Measurements from ENCODE around the gene IL22RA1.
A peak's percentile ranks its signal among the peaks of the same experiment; 100 is the strongest.

IL22RA1 gene

GRCh38 chr1:24095140-24095859 lies 47.6 kb downstream of the IL22RA1 start:
- DNase-seq: no peak

DNA sequence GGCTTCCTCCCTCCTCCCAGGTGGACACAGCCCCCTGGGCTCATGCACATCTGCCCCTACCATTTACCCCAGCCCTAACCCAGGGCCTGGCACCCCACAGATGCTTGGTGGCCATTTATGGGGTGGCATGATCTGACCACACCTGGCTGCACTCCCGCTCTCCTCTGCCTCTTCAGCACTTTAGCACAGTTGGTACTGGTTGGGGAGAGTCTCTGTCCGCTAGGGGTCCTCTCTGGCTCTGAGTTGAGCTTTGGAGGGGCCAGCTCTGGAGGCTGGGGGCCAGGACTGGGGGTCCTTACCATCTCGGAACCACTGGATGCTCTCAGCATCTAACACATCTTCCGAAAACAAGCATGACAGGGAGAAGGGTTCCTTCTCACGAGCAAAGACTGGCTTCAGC lies 48.4 kb downstream of the IL22RA1 start:
- no peak for DNase-seq

GRCh38 chr1:24093732-24094131 lies 49.2 kb downstream of the IL22RA1 start:
- no peak for DNase-seq

DNA sequence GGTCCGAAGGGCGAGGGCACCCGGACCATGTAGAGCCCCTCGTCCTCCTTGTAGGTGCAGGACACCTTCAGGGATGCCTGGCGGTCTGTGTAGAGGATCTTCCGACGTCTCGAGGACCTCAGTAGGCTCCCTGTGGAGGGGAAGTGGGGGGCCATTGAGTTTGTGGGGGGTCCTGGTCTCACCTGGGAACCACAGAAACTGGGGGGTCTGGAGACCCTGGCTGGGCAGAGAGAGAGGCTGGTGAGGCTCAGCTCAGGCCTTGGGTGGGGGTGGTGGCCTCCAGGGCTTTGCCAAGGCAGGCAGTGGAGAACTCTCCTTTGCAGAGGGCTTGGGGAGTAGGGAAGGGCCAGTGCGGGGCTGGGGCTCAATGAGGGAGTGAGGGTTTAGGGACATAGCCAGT lies 50.0 kb downstream of the IL22RA1 start:
- no peak for DNase-seq

DNA sequence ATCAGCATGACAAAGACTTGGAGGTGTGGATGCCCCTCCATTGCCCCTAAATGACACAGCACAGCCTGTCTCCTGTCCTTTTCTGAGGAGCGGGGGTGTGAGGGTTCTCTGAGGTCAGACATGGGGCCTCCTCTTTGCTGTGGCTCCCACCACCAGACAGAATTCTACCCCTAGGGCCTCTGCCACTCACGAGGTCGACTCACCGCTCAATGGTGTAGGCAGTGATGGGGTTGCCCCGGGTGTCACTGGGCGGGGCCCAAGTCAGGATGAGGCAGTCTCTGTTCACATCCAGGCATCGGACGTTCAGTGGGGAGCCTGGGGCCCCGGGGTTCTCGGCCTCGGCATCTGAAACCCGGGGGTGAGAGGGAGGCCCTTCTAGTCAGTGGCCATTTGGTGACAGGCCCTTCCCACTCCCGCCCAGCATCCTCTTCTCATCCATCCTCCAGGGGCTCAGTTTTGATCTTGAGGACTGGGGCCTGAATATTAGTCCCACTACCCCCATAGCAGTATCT lies 50.9 kb downstream of the IL22RA1 start:
- no peak for DNase-seq

- no peak for DNase-seq
Measured at GRCh38 chr1:24090736-24091135, 52.2 kb downstream of the IL22RA1 start.

DNA sequence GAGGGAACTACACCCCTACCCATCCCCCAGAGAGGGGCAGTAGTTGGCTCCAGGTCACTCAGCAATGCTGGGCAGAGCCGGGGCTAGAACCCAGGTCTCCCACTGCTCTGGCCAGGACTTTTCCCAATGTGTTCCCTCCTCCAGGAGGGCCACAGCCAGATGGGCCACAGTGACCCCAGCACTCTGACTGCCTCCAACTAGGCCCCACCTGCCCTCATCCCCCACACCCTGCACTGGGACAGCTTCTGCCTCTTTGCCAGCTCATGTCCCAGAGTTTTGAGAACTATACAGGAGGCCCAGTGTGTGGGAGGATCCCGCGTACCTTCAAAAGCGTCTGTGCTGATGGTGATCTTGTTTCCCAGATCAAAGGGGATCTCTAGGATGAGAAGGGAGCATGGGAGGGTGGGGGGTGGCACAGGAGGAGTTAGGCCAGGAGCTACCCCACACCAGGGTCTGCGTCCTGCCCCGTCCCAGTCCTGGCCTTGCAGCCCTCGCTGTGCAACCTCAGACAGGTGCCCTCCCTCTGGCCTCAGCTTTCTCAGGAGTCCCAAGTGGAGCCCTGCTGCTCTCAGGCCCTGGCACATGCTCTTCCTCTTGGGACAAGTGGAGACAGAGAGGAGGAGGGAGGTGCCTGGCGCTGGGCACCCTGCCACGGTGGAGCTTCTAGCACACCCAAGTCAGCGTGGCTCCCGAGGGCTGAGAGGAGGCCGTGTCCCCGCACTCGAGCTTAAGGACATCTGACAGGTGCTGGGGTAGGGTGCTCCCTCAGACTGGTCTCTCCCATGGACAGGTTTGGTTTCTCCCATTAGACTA lies 53.0 kb downstream of the IL22RA1 start:
- DNase-seq: peak; percentile 44

DNA sequence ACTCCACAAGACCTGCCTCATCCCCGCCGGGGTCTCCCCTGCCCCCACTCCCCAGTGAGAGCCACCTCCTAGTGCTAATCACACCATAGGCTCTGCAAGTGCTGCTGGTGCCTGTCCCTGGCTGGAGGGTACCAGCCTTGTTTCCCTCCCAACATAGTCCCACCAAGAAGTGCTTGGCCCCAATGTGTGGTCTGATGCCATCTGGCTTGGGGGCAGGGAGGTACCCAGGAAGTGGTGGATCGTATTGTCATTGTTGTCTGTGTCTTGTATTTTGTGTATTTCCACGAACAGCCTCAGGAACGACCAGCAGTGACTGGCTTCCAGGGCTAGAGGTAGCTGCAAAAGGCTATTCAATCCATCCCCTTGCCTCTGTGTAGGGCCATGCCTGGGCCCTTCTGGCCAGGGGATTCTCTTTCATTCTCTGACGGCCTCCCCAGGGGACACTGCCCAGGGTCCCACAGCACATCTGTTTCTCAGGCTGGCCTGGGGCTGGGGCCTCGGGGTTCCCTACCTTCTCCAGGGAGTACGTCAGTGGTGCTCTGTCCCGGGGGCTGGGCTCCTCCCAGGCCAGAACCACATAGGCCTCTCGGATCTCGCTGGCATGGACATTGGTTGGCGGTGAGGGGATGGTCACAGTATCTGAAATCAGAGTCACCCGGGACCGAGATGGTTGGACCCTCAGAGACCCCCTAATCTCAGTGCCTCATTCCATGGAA lies 53.8 kb downstream of the IL22RA1 start:
- DNase-seq: no peak

DNA sequence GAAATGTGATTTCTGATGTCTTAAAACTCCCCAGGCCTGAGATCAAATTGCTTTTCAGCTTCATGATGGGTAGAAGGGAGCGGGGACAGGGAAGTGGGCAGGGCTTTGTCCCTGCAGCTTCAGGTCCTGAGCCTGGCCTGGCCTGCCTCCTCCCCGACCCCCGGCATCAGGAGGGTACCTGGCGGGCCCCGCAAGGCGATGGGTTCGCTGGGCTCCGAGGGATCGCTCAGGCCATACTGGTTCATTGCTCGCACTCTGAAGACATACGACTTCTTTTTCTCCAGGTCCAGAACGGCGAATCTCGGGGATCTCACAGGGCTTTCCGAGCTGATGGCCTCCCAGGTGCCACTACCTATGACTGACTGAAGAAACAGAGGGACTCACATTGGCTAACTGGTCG lies 56.5 kb downstream of the IL22RA1 start:
- DNase-seq: no peak

GRCh38 chr1:24085546-24085945 lies 57.4 kb downstream of the IL22RA1 start:
- DNase-seq: no peak

- DNase-seq: no peak
Measured at GRCh38 chr1:24085007-24085406, 57.9 kb downstream of the IL22RA1 start.

GRCh38 chr1:24084050-24084449 lies 58.9 kb downstream of the IL22RA1 start:
- DNase-seq: no peak

- no peak for DNase-seq
Measured at GRCh38 chr1:24082372-24082771, 60.6 kb downstream of the IL22RA1 start.

GRCh38 chr1:24081190-24081589 lies 61.8 kb downstream of the IL22RA1 start:
- no peak for DNase-seq

DNA sequence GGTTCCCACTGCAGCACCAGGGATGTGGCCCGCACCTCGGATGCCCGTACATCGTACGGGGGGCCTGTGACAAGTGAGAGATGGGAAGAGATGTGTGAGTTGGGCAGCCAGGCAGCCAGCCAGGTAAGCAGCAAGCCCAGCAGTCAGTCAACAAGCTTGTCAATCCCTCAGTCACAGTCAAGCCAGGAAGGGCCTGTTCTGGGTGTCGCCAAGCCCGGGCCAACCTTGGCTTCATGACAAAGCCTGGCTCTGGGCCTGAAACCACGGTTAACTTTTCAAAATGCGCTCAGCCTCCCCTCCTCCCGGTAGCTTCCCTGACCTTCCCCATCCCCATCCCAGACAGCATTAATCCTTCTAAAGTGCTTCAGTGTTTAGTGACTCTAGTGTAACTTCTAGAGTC lies 62.8 kb downstream of the IL22RA1 start:
- DNase-seq: no peak

DNA sequence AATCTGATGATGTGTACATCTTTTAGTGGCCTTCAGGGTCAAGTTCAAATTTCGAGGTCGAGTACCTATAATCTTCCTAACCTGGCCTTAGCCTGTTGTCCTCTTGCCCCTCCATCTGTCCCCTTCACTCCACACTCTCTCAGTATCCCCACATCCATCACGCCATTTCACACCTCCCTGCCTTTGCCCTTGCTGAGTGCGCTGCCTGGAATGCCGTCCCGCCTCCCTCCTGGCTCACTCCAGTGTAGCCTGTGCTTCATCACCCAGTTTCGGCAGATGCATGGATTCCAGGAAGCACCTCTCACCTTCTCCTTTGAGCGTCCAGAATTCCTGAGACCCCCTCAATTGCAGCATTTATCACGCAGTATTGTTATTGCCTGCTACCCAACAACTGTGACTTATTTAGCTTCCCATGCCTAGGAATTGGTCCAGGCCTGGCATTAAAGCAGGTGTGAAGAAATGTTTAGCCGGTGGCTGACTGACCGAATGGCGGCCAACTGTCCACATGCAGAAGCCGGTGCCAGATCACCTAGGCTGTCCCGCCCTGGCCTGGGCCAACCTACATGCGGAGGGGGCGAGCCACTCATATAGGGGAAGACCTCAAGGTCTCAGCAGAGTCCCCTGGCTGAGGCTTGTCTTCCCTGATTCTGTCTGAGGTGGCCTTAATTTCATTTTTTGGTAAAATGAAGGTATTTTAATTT lies 65.5 kb downstream of the IL22RA1 start:
- no peak for DNase-seq

DNA sequence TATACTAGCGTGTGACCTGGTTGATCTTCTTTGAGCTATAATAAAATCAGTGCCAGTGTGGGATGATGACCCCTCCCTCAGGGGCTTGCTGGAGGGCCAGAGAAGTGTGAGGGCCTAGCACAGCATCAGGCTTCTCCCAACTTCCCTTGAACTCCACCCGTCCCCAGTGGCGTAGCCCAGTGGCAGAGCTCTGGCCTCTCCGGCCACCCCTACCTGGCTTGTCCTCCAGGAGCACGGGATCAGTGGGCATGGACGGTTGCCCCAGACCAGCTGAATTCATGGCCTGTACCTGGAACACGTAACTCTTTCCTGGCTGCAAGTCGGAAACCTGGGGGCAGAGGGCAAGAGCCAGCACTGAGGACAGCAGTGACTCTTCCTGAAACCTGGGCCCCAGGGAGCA lies 67.0 kb downstream of the IL22RA1 start:
- DNase-seq: no peak

DNA sequence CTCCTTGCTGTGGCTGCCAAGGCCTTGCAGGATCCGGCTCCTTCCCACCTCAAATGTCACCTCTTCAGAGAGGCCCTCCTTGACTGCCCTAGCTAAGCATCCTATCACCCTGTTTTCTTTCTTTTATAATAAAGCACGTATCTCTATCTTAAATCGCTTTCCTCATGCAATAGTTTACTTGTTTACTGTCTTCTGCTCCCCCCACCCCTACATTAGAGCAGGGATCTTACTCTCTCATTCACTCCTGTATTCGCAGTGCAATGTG lies 67.4 kb downstream of the IL22RA1 start:
- DNase-seq: no peak

- no peak for DNase-seq
Measured at GRCh38 chr1:24074817-24075589, 67.9 kb downstream of the IL22RA1 start.

- DNase-seq: no peak
Measured at GRCh38 chr1:24074196-24074595, 68.7 kb downstream of the IL22RA1 start.

GRCh38 chr1:24071941-24072340 lies 71.0 kb downstream of the IL22RA1 start:
- no peak for DNase-seq

DNA sequence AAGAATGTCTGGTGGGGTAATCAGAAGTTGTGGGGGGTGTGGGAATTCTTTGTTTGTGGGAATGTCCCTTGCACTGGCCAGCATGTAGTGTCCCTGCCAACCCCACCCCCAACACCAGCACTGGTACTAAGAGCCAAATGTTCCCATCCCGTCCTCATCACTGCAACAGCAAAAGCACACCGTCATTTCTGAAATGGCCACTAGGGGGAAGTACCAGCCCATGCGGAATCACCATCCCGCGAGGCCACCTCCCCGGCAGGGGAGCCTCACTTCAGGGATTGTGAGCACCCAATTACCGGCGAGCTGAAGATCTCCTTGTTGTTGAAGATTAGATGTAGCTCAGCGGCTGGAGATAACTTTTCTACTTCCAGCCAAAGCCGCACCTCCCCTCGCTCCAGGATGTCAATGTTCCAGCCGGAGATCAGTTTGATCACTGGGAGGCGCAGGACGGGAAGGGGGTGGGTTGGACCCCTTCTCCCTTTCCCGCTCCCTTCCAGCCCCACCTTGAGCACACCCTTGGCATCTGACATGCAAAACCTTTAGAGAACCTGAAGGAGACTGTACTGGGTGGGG lies 72.0 kb downstream of the IL22RA1 start:
- DNase-seq: peak; percentile 78
